Measurements from ENCODE around the gene KCNJ15.

Gene KCNJ15

GRCh38 chr21:38219049-38219628 lies 37.7 kb upstream of the KCNJ15 start:
- Histone ChIP-seq H3K79me2 (ENCODE audit: insufficient read depth, low read depth) (no peaks in the 10 kb centered on the region), H3K4me2 (no peak overlapping the region), H3K4me3 (IDR thresholded peaks at IDR 0.05; ENCODE audit: insufficient read depth, low read depth, low read length) (no peak overlapping the region), H3K27me3 (ENCODE audit: insufficient read depth, low read depth) (no peaks in the 10 kb centered on the region), H3K9ac (no peak overlapping the region), H3K4me1 (ENCODE audit: low read depth, poor library complexity, severe bottlenecking) (no peaks in the 10 kb centered on the region), H2AFZ (ENCODE audit: low read depth) (peak overlapping the region; percentile 5; the same call in 1 of the 2 replicates), H4K20me1 (ENCODE audit: insufficient read depth) (no peaks in the 10 kb centered on the region), H3K36me3 (ENCODE audit: insufficient read depth) (no peaks in the 10 kb centered on the region), H3K27ac (no peak overlapping the region)
- peak; percentile 99 for TF ChIP-seq CTCF (conservative IDR thresholded peaks at IDR 0.05; ENCODE audit: low read depth, low read length)

- no peak overlapping the region for H2AFZ ChIP-seq (ENCODE audit: low read depth)
- no peak overlapping the region for H3K9ac ChIP-seq
- no peaks in the 10 kb centered on the region for H4K20me1 ChIP-seq (ENCODE audit: insufficient read depth)
- no peaks in the 10 kb centered on the region for H3K4me1 ChIP-seq (ENCODE audit: low read depth, poor library complexity, severe bottlenecking)
- no peaks in the 10 kb centered on the region for H3K79me2 ChIP-seq (ENCODE audit: insufficient read depth, low read depth)
- TF ChIP-seq CTCF (conservative IDR thresholded peaks at IDR 0.05; ENCODE audit: low read depth, low read length) = no peak
- H3K27me3 ChIP-seq (ENCODE audit: insufficient read depth, low read depth) = no peaks in the 10 kb centered on the region
- no peak overlapping the region for H3K27ac ChIP-seq
- no peak overlapping the region for H3K4me2 ChIP-seq
- no peak overlapping the region for H3K4me3 ChIP-seq (IDR thresholded peaks at IDR 0.05; ENCODE audit: insufficient read depth, low read depth, low read length)
- H3K36me3 ChIP-seq (ENCODE audit: insufficient read depth) = no peaks in the 10 kb centered on the region
These were observed 36.5 kb upstream of the KCNJ15 start for GRCh38 chr21:38220270-38220737.

GRCh38 chr21:38221594-38221993 lies 35.2 kb upstream of the KCNJ15 start:
- no peak for TF ChIP-seq CTCF (conservative IDR thresholded peaks at IDR 0.05; ENCODE audit: low read depth, low read length)
- Histone ChIP-seq H3K27ac (no peak overlapping the region), H3K79me2 (ENCODE audit: insufficient read depth, low read depth) (no peaks in the 10 kb centered on the region), H2AFZ (ENCODE audit: low read depth) (no peak overlapping the region), H3K36me3 (ENCODE audit: insufficient read depth) (no peaks in the 10 kb centered on the region), H3K27me3 (ENCODE audit: insufficient read depth, low read depth) (no peaks in the 10 kb centered on the region), H4K20me1 (ENCODE audit: insufficient read depth) (no peaks in the 10 kb centered on the region), H3K9ac (no peak overlapping the region), H3K4me3 (IDR thresholded peaks at IDR 0.05; ENCODE audit: insufficient read depth, low read depth, low read length) (no peak overlapping the region), H3K4me1 (ENCODE audit: low read depth, poor library complexity, severe bottlenecking) (no peaks in the 10 kb centered on the region), H3K4me2 (no peak overlapping the region)

GRCh38 chr21:38223893-38224540 lies 32.8 kb upstream of the KCNJ15 start:
- H4K20me1 ChIP-seq (ENCODE audit: insufficient read depth) = no peaks in the 10 kb centered on the region
- no peak overlapping the region for H3K4me2 ChIP-seq
- no peak for TF ChIP-seq CTCF (conservative IDR thresholded peaks at IDR 0.05; ENCODE audit: low read depth, low read length)
- no peaks in the 10 kb centered on the region for H3K36me3 ChIP-seq (ENCODE audit: insufficient read depth)
- H2AFZ ChIP-seq (ENCODE audit: low read depth) = no peak overlapping the region
- no peaks in the 10 kb centered on the region for H3K27me3 ChIP-seq (ENCODE audit: insufficient read depth, low read depth)
- H3K4me3 ChIP-seq (IDR thresholded peaks at IDR 0.05; ENCODE audit: insufficient read depth, low read depth, low read length) = no peak overlapping the region
- no peak overlapping the region for H3K27ac ChIP-seq
- H3K4me1 ChIP-seq (ENCODE audit: low read depth, poor library complexity, severe bottlenecking) = no peaks in the 10 kb centered on the region
- no peak overlapping the region for H3K9ac ChIP-seq
- no peaks in the 10 kb centered on the region for H3K79me2 ChIP-seq (ENCODE audit: insufficient read depth, low read depth)

Measured in KMS-11 (cell line).